Measurements from ENCODE around the gene GPATCH4. TPM values are rescaled to one million over a fixed set of nuclear protein-coding genes. Genes with fewer than 3 reads are reported as not detected.
"Not testable (repeated sequence)": the region's sequence is repeated elsewhere in the genome, so short reads cannot be mapped to it uniquely, and the experiment has no call there.

The GPATCH4 gene
- total RNA-seq, 1 donor from 2014 or later: 18.6 TPM

DNA sequence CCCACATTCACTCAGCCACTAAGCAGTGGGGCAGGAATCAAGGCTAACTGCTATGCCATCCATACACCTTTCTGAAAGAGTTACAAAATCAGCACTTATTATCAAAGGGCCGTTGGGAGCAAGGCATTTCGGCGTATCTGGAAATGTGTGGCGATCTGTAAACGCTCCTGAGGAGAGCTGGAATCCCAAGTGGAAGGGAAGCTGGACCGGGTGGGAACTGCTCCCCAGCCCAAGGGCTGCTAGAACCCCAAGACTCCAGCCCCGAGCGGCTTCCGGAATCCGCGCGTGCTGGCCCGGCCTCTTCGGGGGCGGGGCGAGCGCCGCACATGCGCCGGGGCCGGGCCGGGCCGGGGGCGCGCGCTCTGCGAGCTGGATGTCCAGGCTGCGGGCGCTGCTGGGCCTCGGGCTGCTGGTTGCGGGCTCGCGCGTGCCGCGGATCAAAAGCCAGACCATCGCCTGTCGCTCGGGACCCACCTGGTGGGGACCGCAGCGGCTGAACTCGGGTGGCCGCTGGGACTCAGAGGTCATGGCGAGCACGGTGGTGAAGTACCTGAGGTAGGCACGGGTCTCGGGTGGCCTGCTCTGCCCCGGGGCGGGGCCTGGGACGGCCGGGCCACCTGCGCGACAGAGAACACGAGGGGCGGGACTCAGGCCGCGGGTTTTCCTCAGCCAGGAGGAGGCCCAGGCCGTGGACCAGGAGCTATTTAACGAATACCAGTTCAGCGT is 9.7 kb downstream of the GPATCH4 start, which contains the start of gene NAXE:
NAXE (plus strand) TSS at position 345 of the 726 bp plus-strand sequence; CDS start at position 374, 29 bp downstream.
- no peaks in the 10 kb centered on the region for H3K9me3 Mint-ChIP-seq (ENCODE audit: unreplicated experiment)
- peak; percentile 78 for DNase-seq (ENCODE audit: low spot score)
- H3K4me1 Mint-ChIP-seq (ENCODE audit: unreplicated experiment): peaks cover 34% of the 10 kb centered on the region
- peaks cover 23% of the 10 kb centered on the region for H3K36me3 Mint-ChIP-seq (ENCODE audit: low read depth, unreplicated experiment)
- peaks cover 6% of the 10 kb centered on the region for H3K27me3 Mint-ChIP-seq (ENCODE audit: unreplicated experiment)
- TF ChIP-seq, protein P1, sequence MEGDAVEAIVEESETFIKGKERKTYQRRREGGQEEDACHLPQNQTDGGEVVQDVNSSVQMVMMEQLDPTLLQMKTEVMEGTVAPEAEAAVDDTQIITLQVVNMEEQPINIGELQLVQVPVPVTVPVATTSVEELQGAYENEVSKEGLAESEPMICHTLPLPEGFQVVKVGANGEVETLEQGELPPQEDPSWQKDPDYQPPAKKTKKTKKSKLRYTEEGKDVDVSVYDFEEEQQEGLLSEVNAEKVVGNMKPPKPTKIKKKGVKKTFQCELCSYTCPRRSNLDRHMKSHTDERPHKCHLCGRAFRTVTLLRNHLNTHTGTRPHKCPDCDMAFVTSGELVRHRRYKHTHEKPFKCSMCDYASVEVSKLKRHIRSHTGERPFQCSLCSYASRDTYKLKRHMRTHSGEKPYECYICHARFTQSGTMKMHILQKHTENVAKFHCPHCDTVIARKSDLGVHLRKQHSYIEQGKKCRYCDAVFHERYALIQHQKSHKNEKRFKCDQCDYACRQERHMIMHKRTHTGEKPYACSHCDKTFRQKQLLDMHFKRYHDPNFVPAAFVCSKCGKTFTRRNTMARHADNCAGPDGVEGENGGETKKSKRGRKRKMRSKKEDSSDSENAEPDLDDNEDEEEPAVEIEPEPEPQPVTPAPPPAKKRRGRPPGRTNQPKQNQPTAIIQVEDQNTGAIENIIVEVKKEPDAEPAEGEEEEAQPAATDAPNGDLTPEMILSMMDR (IDR thresholded peaks at IDR 0.05; ENCODE audit: unreplicated experiment): no peak
- H3K4me3 Mint-ChIP-seq (ENCODE audit: unreplicated experiment): peak within 1 kb of the TSS; percentile 90
- peak within 1 kb of the TSS; percentile 94 for H3K27ac Mint-ChIP-seq (ENCODE audit: unreplicated experiment)

DNA sequence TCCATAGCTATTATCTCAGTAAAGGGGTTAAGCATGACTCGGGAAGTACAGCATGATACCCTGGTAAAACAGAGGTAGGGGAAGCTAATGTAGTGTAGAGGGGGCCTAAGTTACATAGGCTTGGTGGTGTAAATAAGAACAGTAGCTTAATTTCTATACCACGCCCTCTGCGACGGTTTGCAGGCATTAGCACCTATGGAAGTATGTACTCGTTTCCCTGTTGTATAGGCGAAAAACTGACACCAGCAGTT is 10.2 kb downstream of the GPATCH4 start:
- Mint-ChIP-seq H3K9me3 (ENCODE audit: unreplicated experiment) (no peaks in the 10 kb centered on the region), H3K36me3 (ENCODE audit: low read depth, unreplicated experiment) (peaks cover 20% of the 10 kb centered on the region), H3K27ac (ENCODE audit: unreplicated experiment) (peak overlapping the region; percentile 94), H3K4me1 (ENCODE audit: unreplicated experiment) (peaks cover 34% of the 10 kb centered on the region), H3K4me3 (ENCODE audit: unreplicated experiment) (peak overlapping the region; percentile 88), H3K27me3 (ENCODE audit: unreplicated experiment) (peaks cover 6% of the 10 kb centered on the region)
- DNase-seq (ENCODE audit: low spot score): no peak
- TF ChIP-seq, protein P1 (IDR thresholded peaks at IDR 0.05; ENCODE audit: unreplicated experiment): no peak

DNA sequence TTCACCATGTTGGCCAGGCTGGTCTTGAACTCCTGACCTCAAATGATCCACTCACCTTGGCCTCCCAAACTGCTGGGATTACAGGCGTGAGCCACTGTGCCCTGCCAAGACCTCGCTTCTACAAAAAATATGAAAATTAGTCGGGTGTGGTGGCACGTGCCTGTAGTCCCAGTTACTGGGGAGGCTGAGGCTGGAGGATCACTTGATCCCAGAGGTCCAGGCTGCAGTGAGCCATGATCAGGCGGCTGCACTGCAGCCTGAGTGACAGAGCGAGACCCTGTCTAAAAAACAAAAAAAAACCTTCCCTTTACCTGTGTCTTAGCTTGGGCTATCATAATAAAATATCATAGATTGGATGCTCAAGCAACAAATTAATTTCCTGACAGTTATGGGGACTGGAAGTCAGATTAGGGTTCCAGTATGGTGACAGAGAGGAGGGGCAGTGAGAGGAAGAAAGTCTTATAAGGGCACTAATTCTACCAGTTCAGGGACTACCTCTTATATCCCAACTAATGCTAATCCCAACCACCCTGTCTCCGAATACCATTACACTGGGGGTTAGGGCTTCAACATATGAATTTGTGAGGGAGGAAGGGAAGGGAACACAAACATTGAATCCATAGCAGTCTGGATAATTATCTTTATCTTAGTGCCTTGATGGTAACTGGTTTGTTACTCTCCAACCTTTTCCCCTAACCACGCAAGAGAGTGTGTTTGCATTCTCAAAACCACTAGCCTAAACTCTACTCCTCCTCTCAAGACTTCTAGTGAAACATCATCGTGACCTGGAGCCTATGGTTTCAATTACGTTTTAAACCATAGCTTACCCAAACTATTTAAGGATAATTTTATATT is 10.7 kb downstream of the GPATCH4 start:
- H3K27ac Mint-ChIP-seq (ENCODE audit: unreplicated experiment): peak overlapping the region; percentile 94
- TF ChIP-seq, protein P1 (IDR thresholded peaks at IDR 0.05; ENCODE audit: unreplicated experiment): no peak
- peaks cover 36% of the 10 kb centered on the region for H3K4me1 Mint-ChIP-seq (ENCODE audit: unreplicated experiment)

DNA sequence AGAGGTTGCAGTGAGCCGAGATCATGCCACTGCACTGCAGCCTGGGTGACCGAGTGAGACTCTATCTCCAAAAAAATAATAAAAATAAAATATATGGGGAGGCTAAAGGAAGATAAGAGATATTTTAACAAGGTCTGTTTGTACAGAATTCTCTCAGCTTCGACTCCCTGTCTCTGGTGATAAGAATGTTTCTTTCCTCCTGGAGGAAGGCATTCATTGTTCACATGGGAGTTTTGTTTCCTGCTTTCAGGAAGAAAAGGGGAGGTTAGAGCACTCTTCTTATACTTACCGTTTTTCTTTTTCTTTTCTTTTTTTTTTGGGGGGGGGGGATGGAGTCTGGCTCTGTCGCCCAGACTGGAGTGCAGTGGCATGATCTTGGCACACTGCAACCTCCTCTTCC is 11.7 kb downstream of the GPATCH4 start:
- Mint-ChIP-seq H3K4me3 (ENCODE audit: unreplicated experiment) (no peak overlapping the region), H3K27me3 (ENCODE audit: unreplicated experiment) (peaks cover 11% of the 10 kb centered on the region), H3K36me3 (ENCODE audit: low read depth, unreplicated experiment) (peaks cover 6% of the 10 kb centered on the region), H3K27ac (ENCODE audit: unreplicated experiment) (peak overlapping the region; percentile 75), H3K4me1 (ENCODE audit: unreplicated experiment) (peaks cover 38% of the 10 kb centered on the region), H3K9me3 (ENCODE audit: unreplicated experiment) (no peaks in the 10 kb centered on the region)
- TF ChIP-seq, protein P1 (IDR thresholded peaks at IDR 0.05; ENCODE audit: unreplicated experiment): no peak
- no peak for DNase-seq (ENCODE audit: low spot score)

More for the DNA sequence above, 10.7 kb downstream of the GPATCH4 start:
- Mint-ChIP-seq H3K4me3 (ENCODE audit: unreplicated experiment) (peak overlapping the region; percentile 79), H3K27me3 (ENCODE audit: unreplicated experiment) (peaks cover 6% of the 10 kb centered on the region), H3K36me3 (ENCODE audit: low read depth, unreplicated experiment) (peaks cover 16% of the 10 kb centered on the region), H3K9me3 (ENCODE audit: unreplicated experiment) (no peaks in the 10 kb centered on the region)
- no peak for DNase-seq (ENCODE audit: low spot score)

DNA sequence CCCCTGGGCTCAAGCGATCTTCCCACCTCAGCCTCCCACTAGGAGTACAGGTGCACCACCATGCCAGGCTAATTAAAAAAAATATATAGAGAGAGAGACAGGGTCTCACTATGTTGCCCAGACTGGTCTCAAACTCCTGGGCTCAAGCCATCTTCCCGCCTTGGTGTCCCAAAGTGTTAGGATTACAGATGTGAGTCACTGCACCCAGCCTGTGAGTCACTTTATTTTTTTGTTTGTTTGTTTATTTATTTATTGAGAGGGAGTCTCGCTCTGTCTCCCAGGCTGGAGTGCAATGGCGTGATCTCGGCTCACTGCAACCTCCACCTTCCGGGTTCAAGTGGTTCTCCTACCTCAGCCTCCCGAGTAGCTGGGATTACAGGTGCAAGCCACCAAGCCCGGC is 13.4 kb downstream of the GPATCH4 start:
- not testable (repeated sequence) for H3K27ac Mint-ChIP-seq (ENCODE audit: unreplicated experiment); H3K4me3 Mint-ChIP-seq (ENCODE audit: unreplicated experiment); H3K9me3 Mint-ChIP-seq (ENCODE audit: unreplicated experiment); H3K36me3 Mint-ChIP-seq (ENCODE audit: low read depth, unreplicated experiment); DNase-seq (ENCODE audit: low spot score)
- Mint-ChIP-seq H3K27me3 (ENCODE audit: unreplicated experiment) (peaks cover 15% of the 10 kb centered on the region), H3K4me1 (ENCODE audit: unreplicated experiment) (peaks cover 34% of the 10 kb centered on the region)
